Right lung (tissue), 5 donors: ENCODE measurements around the gene RPS3A. TPM values are rescaled to one million over a fixed set of nuclear protein-coding genes. Genes with fewer than 3 reads are reported as not detected.
"Not testable (repeated sequence)": the region's sequence is repeated elsewhere in the genome, so short reads cannot be mapped to it uniquely, and the experiment has no call there.

Experiments
- DNase-seq, 2 donors: peaks; one replicate each; pipeline ENCODE4 v3.0.0-alpha.2; 2013
- polyA plus RNA-seq, 5 donors: library from polyadenylated mRNA; unstranded; fragments of 120-200 nt; gene quantifications; one replicate each; pipeline versions ENCODE4 v1.2.1 to v1.2.3, GENCODE V29; 2013; ENCODE audit warnings: inconsistent platforms in 1 of 5, low replicate concordance in 1 of 5; ENCODE audit not compliant: insufficient read length in 5 of 5, insufficient read depth in 1 of 5

The RPS3A gene
- polyA plus RNA-seq, 5 donors, result 4,778 to 6,451 (median 5,352) TPM

DNA sequence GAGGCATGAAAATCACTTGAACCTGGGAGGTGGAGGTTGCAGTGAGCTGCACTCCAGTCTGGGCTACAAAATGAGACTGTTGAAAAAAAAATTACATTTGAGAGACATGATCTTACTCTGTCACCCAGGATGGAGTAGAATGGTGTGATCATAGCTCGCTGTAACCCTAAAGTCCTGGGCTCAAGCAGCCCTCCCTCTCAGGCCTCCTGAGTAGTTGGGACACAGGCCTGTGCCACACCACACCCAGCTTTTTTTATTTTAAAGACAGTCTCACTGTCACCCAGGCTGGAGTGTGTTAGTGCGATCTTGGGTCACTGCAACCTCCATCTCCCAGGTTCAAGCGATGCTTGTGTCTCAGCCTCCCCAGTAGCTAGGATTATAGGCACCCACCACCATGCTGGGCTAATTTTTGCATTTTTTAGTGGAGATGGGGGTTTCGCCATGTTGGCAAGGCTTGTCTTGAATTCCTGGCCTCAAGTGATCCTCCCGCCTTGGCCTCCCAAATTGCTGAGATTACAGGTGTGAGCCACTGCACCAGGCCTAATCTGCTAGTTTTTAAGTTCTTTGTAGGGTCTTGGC is 6.1 kb downstream of the RPS3A start:
- DNase-seq, result no peak

DNA sequence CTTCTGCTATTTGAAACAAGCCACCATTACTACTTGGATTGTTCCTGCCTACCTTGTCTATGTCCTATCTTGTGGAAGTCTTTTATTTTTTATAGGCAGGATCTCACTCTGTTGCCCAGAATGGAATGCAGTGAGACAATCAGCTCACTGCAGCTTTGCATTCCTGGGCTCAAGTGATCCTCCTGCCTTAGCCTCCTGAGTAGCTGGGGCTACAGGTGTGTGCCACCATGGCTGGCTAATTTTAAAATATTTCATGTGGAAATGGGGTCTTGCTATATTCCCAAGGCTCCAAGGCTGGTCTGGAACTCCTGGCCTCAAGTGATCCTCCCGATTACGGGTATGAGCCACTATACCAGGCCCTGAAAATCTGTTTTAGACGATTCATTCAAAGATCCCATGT is 7.6 kb downstream of the RPS3A start:
- no peak for DNase-seq

GRCh38 chr4:151110236-151110635 is 10.8 kb downstream of the RPS3A start:
- DNase-seq, result no peak

GRCh38 chr4:151114338-151114737 is 14.9 kb downstream of the RPS3A start:
- peak; percentile 60 to 61 for DNase-seq

- DNase-seq, result no peak
These were observed 15.6 kb downstream of the RPS3A start for GRCh38 chr4:151114986-151115385.

GRCh38 chr4:151117371-151117962 is 18.0 kb downstream of the RPS3A start:
- DNase-seq, result peak; percentile 51 to 70

DNA sequence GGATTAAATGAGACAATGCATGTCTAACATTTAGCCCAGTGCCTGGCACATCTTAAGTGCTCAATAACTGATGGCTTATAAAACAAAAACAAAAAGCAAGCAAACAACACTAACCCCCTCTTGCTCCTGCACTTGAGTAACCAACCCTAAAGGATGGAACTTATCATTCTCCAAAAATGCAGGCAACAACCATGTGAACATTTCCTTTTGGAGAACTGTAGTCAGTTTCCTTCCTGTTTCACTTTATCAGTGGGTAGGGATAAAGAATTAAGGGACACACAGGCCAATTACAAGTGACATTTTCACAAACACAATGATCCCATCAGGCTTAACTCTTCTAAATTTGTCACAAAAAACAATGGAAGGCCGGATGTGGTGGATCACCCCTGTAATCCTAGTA is 30.4 kb downstream of the RPS3A start:
- no peak for DNase-seq

GRCh38 chr4:151133311-151133710 is 33.9 kb downstream of the RPS3A start:
- DNase-seq, result no peak

DNA sequence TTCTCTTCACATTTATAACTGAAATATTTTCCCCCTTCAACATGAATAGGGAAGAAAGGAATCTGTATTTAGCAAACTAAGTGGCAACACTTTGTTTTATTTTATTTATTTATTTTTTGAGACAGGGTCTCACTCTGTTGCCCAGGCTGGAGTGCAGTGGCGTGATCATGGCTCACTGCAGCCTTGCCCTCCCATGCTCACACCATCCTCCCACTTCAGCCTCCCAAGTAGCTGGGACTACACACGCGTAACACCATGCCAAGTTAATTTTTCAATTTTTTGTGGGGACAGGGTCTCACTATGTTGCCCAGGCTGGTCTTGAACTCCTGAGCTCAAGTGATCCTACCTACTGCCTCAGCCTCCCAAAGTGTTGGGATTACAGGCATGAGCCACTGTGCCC is 36.6 kb downstream of the RPS3A start:
- DNase-seq, result not testable (repeated sequence)

- DNase-seq, result no peak
These were observed 40.4 kb downstream of the RPS3A start for GRCh38 chr4:151139814-151140213.

GRCh38 chr4:151142758-151143157 is 43.3 kb downstream of the RPS3A start:
- no peak for DNase-seq

- DNase-seq, result no peak
These were observed 43.7 kb downstream of the RPS3A start for GRCh38 chr4:151143162-151143561.

- no peak for DNase-seq
These were observed 44.4 kb downstream of the RPS3A start for GRCh38 chr4:151143811-151144210.

- DNase-seq, result no peak
These were observed 45.1 kb downstream of the RPS3A start for GRCh38 chr4:151144329-151145072.

GRCh38 chr4:151147000-151147399 is 47.6 kb downstream of the RPS3A start:
- no peak for DNase-seq

DNA sequence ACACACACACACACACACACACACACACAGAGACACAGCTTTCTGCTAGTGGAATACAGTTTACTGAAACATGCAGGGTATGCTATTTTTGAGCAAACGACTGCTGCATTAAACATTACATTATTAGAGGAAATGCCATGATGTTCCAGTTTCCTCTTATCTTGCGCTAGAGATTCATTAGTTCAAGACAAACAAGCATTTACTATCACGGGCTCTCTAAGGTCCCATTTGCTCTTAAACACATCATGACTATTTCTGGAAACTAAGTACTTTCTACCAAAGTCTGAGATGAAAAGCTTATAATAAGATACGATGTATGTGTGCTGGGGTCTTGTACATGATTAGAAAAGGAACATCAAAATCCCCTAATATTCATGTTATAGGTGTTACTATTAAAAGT is 48.8 kb downstream of the RPS3A start:
- DNase-seq, result no peak

GRCh38 chr4:151150821-151151580 is 51.6 kb downstream of the RPS3A start:
- DNase-seq, result no peak

DNA sequence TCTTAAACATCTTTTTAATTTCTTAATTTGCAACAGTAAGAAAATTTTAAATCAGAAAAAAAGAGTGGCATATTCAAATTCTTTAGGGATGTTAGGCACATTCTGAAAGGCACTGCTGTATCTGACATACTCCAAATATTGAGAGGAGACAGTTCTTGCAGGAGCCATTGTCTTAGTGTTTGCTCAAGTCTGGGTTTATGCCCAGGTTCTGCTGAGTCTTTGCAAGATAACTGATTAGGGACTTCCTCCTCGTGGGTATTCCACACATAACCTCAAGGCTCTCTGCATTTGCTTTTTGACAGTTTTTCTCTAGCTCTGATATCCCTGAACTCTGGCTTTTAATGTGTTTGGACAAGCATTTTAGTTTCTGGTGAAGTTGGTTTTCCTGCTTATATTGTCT is 52.6 kb downstream of the RPS3A start:
- no peak for DNase-seq

DNA sequence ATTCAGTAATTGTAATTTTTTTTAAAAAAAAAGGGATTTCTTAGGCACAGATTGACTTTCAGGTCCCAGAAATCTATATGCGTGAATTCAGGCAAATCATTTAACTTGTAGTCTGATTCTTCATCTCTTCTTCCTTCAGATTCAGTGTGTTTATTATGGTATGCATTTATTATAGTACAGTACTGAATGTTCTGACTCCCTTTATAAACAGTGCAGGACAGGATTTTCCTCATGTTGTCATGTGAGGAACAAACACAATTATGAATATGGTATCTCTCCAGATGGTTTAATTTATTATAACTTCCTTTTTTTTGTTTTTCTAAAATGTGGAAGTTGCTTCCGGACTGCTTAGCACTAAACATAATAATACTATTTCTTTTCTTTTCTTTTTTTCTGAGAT is 54.2 kb downstream of the RPS3A start:
- no peak for DNase-seq
